Activated CD4-positive, alpha-beta T cell treated with anti-CD3 and anti-CD28 coated beads, Interleukin-2, amount 50 U/mL, for 48 hours (primary cell): Measurements from ENCODE around the gene RAB10.
A peak's percentile ranks its signal among the peaks of the same experiment; 100 is the strongest.
"Not testable (repeated sequence)": the region's sequence is repeated elsewhere in the genome, so short reads cannot be mapped to it uniquely, and the experiment has no call there.

ENCODE experiments used
- DNase-seq, 2 experiments: peaks; one replicate each; pipeline ENCODE4 v3.0.0-alpha.2; 2020

The RAB10 gene

DNA sequence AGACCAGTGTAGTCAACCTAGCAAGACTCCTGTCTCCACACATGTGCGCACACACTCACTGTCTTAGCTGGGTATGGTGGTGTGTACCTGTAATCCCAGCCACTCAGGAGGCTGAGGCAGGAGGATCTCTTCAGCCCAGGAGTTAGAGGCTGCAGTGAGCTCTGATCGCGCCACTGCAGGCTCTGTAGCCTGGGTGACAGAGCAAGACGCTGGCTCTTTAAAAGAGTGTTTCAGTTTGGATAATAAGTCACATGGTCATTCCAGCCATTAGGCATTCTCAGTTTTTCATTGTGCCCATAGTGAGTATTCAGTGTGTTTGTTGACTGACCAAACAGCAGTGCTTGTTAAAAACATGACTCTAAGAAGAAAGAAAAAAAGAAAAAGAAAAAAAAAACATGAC, 31.0 kb downstream of the RAB10 start:
- no peak for DNase-seq

- no peak for DNase-seq
Measured at GRCh38 chr2:26067186-26067974, 33.5 kb downstream of the RAB10 start.

- no peak for DNase-seq
Measured at GRCh38 chr2:26067980-26068507, 34.2 kb downstream of the RAB10 start.

DNA sequence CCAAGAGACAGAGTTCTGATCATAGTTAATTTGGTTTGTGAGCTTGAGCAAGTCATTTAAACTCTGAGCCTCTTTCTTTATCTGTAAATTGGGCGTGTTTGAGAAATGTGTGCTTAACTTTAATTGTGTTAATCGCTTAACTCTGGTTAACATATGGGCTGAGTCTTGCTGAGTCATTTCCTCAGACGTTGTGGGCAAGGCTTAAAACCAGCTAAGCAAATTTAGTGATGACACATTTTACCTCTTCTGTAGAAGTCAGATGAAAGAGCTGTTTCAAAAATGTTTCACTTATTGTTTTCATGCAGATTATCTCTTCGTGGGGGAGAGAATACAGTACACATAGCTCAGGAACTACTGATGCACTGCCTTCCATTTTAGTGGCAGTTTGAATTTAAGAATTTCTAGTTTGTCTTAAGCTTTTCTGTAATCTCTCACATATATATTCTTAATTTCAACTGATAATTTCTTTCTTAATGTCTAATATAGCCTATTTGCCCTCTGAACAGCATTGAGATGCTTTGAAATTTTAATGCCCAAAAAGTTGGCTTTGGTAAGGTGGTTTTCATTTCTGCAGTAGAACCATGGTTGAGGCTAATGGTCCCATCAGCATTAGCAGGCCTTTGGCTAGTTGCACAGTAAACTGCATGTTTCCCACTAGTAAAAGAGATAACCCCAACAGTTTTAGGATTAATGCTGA, 34.9 kb downstream of the RAB10 start:
- peak in 1 of 2 experiments; percentile 41 for DNase-seq

- DNase-seq: no peak
Measured at GRCh38 chr2:26070730-26071129, 36.8 kb downstream of the RAB10 start.

- no peak for DNase-seq
Measured at GRCh38 chr2:26072925-26073768, 39.3 kb downstream of the RAB10 start.

DNA sequence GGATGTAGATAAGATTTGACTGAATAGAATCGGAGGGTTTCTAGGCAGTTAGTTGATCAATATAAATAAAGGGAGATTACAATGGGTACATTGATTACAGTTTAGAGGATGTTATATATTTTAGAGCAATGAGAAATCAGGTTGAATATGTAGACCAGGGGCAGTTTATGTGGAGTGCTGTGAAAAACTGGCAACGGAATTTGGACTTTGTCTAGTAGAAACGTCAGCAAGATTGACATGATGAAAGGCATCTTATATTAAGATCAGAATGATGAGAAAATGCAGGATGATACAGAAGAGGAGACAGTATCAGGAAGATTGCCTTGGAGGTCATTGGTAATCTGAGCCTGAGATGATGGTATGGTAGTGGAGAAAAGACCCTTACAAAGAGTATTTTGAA, 39.9 kb downstream of the RAB10 start:
- DNase-seq: no peak

- DNase-seq: no peak
Measured at GRCh38 chr2:26074676-26075075, 40.8 kb downstream of the RAB10 start.

DNA sequence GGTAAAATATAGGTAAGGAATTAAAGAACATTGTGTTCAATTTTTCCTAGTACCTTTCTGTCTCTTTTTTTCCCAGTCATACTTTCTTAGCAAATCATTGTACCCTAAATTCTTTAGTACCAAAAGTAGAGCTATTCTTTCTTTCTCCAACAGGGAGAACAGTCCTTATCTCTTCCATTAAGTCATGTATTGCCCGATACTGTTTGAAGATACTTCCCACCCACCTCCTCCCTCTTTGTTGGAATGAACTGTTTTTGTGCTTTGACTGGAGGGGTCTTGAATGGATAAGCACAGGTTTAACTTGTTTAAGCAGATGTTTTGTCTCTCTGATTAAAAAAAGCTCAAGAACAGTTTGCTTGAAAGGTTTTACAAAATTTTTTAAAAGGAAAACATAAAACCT, 41.3 kb downstream of the RAB10 start:
- DNase-seq: no peak

DNA sequence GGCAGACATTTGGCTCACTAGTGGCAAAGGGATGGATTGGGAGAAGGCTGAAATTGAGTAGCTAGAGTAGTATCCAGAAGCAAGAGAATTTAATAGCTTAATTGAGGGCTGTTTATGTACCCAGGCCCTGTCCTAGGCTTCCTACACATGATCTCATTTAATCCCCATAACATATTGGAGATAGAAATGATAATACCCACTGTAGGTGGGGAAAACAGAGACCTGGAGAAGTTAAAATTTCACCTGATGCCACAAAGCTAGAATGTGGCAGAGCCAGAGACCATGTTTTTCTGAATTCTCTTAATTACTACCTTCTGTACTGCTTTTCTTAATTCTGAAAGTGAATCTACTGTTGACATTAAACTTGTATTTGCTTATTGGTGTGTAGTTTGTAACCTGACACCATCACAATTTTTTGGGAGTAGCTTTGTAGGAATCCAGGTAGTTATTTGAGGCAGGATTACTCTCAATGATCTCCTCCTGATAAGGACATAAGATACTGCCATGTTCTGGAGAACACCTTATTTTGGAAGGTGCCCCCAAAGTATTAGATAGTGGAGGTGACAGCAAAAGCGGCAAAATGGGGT, 42.2 kb downstream of the RAB10 start:
- DNase-seq: no peak

DNA sequence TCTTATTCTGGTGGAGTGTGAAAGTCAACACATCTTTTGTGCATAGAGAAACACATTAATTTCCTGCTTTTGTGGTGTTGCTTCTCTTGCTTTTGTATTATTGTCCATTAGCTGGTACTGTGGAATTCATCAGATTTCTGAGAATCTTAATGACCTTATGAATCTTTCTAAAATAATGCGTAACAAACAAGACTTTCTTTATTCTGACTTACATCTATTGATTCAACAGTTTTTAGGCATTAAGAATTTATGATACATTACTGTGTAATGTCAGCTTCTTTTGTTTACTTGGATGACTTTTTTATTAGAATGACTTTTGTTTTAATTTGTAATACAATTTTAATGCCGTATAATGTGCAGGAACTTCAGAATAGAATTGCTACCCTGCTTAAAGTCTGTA, 43.4 kb downstream of the RAB10 start:
- no peak for DNase-seq

DNA sequence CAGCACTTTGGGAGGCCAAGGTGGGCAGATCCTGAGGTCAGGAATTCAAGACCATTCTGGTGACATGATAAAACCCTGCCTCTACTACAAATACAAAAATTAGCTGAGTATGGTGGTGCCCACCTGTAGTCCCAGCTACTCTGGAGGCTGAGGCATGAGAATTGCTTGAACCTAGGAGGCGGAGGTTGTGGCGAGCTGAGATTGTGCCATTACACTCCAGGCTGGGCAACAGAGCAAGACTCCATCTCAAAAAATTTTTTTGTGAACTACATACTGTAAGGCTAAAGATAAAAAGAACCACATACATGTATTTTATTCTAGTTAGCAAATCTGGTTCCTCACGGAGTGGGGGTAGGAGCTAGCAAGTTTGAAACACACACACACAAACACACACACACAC, 45.1 kb downstream of the RAB10 start:
- no peak for DNase-seq

DNA sequence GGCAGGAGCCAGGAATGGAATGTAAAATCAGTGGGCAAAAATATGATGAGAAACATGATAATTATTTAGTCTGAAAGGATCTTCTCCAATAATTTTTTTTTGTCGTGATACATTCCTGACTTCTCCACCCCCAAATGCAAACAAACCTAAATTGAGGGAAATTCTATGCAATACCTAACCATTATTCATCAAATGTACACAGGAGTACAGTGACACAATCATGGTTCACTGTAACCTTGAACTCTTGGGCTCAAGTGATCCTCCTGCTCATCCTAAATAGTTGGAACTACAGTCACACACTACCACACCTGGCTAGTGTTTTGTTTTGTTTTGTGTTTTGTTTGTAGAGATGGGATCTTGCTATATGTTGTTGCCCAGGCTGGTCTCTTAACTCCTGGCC, 46.5 kb downstream of the RAB10 start:
- DNase-seq: no peak

- DNase-seq: not testable (repeated sequence)
Measured at GRCh38 chr2:26080925-26081324, 47.0 kb downstream of the RAB10 start.

GRCh38 chr2:26081556-26081955, 47.7 kb downstream of the RAB10 start:
- no peak for DNase-seq

- DNase-seq: peak in 1 of 2 experiments; percentile 20
Measured at GRCh38 chr2:26086155-26086637, 52.3 kb downstream of the RAB10 start.

DNA sequence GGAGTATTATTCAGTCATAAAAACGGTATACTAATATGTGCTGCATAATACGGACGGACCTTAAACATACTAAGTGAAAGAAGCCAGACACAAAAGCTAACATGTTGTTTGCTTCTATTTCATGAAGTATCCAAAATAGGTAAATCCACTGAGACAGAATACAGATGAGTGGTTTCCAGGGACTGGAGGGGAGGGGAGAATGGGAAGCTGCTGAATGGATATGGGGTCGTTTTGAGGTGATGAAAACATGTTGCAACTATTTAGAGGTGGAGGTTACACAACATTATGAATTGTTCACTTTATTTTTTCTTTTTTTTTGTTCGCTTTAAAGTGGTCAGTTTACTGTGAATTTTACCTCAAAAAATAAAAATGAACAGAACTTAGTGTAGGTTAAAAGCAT, 52.9 kb downstream of the RAB10 start:
- DNase-seq: no peak

- DNase-seq: no peak
Measured at GRCh38 chr2:26088038-26088643, 54.3 kb downstream of the RAB10 start.

DNA sequence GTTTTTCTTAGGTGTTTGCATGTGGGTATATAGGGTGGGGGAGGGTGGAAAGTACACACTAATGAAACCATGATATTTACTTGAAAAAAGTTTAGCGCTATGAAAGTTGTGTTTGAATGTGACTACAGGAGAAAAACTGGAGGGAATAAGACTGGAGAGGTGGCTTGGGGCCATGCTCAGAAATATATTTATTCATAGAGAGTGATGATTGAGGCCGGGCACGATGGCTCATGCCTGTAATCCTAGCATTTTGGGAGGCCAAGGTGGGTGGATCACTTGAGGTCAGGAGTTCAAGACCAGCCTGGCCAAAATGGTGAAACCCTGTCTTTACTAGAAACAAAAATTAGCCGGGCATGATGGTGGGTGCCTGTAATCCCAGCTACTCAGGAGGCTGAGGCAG, 55.0 kb downstream of the RAB10 start:
- not testable (repeated sequence) for DNase-seq

DNA sequence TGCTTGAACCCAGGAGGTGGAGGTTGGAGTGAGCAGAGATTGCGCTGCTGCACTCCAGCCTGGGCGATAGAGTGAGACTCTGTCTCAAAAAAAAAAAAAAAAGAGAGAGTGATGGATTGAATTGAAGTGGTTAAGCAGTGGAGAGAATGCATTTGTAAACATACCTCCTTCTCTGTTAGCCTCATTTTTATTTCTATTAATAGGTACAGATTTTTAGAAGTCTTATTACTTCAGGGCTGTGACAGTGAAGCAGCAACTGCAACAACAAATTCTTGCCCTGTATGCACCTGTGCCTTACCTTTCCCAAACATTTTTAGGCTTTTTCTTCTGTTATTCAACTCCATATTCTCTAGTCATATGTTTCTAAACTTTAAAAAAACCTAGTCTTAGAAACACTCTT, 55.5 kb downstream of the RAB10 start:
- DNase-seq: no peak

GRCh38 chr2:26095758-26096157, 61.9 kb downstream of the RAB10 start:
- DNase-seq: no peak

GRCh38 chr2:26099933-26100332, 66.0 kb downstream of the RAB10 start:
- DNase-seq: no peak
